AG09309 (cell line): ENCODE results near the gene BCAS1.

ENCODE experiments used
- DNase-seq: peaks from one replicate; pipeline ENCODE4 v3.0.0-alpha.2; 2010; ENCODE audit warnings: low read depth
- H3K4me3 ChIP-seq: 2 replicates; pipeline ENCODE4 v1.5.1; 2011; ENCODE audit warnings: mild to moderate bottlenecking, low read depth, low read length, moderate library complexity; ENCODE audit not compliant: control insufficient read depth
- TF ChIP-seq, protein P1 (sequence below): IDR thresholded peaks from 2 replicates; pipeline ENCODE4 v1.5.1; 2011; ENCODE audit warnings: mild to moderate bottlenecking, low read depth, low read length, inconsistent platforms; ENCODE audit not compliant: insufficient read depth, control insufficient read depth; ENCODE audit errors: missing control alignments

The BCAS1 gene

DNA sequence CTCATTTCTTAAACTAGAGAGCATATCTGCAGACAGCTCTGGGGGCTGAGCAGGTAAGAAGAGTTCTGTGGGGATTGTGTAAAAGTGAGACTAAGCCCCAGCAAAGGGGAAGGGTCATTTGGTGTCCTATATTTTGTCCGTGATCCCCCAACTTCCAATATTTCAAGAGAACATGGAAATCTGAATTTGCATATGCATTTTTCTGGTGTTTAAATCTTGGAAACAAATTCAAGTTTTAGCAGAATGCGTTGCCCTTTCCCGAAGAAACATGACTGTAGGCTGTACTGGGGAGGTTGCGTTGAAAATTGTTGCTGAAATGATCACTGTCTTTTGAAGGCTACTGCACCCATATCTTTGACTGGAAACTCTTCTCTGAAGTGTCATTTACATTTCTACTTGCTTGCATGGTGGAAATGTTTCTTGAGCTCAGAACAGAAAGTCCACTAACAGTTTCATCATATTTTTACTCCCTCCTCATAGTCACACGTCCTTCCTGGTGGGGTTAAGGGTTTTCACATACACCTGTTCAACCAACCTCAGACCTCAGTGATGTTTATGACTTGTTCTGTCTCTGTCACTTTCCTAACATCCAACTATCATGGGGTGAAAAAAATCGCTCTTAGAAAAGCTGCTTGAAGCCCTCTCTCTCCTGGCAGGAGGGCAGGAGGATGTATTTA lies 140.3 kb downstream of the BCAS1 start:
- DNase-seq: no peak
- TF ChIP-seq, protein P1, sequence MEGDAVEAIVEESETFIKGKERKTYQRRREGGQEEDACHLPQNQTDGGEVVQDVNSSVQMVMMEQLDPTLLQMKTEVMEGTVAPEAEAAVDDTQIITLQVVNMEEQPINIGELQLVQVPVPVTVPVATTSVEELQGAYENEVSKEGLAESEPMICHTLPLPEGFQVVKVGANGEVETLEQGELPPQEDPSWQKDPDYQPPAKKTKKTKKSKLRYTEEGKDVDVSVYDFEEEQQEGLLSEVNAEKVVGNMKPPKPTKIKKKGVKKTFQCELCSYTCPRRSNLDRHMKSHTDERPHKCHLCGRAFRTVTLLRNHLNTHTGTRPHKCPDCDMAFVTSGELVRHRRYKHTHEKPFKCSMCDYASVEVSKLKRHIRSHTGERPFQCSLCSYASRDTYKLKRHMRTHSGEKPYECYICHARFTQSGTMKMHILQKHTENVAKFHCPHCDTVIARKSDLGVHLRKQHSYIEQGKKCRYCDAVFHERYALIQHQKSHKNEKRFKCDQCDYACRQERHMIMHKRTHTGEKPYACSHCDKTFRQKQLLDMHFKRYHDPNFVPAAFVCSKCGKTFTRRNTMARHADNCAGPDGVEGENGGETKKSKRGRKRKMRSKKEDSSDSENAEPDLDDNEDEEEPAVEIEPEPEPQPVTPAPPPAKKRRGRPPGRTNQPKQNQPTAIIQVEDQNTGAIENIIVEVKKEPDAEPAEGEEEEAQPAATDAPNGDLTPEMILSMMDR: no peak
- no peak overlapping the region for H3K4me3 ChIP-seq

DNA sequence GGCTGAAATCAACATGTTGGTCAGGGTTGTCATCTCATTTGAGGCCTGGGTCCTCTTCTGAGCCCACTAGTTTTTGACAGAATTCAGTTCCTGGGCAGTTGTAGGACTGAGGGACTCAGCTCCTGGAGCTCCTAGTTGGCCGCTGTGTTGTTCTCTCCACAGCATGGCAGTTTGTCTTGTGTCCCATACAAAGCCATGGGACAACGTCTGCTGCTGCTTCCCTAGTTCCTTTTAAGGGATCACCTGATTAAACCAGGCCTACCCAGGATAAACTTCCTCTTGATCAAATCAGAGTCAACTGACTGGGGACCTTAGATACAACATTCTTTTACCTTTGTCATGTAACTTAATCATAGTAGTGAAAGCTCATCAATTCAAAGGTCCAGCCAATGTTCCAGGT lies 141.0 kb downstream of the BCAS1 start:
- no peak overlapping the region for H3K4me3 ChIP-seq
- TF ChIP-seq, protein P1: no peak
- DNase-seq: no peak

DNA sequence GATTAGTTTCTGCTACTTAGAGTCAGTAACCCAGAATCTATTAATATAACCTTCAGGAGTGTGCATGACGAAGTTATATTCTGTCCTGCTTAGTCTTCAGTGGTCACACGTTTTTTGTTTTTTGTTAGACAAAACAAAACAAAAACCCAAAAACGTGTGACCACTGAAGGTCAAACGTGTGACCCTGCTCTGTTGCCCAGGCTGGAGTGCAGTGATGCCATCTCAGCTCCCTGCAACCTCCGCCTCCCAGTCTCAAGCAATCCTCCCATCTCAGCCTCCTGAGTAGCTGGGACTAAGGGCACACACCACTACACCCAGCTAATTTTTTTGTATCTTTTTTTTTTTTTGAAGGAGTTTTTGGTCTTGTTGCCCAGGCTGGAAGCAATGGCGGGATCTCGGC lies 142.4 kb downstream of the BCAS1 start:
- H3K4me3 ChIP-seq: no peak overlapping the region
- no peak for DNase-seq
- TF ChIP-seq, protein P1: no peak

DNA sequence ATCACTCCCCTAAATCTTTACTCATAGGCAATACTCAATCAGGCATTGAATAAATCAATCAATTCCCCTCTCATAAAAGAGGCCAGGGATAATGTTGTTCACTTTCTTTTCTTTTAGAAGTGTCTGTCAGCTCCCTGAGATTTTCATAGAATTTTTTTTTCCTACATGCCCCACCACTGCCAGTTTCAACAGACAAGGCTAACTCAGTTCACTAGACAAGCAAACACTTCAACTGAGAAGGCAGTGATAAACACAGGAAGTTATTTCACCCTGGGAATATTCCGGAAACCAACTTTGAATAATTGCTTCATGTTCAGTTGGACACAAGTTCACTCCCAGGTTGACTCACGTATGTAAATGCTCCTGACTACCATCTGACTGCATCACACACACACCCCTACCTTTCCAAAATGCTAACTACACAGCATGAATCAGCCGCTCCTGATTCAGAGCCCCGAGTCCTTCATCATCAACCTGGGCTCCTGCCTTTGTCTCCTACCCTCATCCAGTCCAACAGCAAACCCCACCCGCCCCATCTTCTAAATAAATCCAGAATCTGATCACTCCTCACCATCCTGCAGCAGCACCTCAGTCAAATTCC lies 143.9 kb downstream of the BCAS1 start:
- peak; percentile 91 for DNase-seq
- TF ChIP-seq, protein P1: no peak
- no peak overlapping the region for H3K4me3 ChIP-seq

DNA sequence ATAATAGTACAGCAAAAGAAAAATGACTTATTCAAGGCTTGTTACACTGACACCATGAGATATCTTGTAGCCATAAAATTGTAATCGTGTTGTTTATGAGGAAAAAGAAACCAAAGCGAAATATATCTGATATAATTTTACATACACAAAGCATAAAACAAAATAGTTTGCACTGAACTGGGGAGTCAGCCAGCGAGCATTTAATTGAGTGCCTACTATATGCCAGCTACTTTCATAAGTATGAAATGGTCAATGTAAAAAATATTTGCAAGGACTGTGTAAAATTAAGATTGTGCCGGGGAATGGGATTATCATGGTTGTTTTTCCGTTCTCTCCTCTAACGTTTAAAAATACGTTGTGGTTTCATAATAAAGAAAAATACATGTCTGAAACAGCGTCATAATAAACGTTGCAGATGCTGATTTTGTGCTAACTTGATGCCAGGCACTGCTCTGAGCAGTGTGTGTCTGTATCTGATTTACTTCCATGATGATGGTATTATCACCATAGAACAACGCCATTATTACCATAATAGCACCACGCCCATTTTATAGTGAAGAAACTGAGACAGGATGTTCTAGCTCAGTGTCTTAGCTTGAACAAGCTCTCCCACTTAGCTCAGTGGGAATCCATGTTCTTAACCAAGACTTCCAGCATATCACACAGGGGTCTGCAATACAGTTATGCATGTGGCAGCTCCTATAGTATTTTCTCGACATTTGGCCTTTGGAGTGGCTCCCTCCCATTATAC lies 144.6 kb downstream of the BCAS1 start:
- TF ChIP-seq, protein P1: no peak
- no peak overlapping the region for H3K4me3 ChIP-seq
- no peak for DNase-seq

DNA sequence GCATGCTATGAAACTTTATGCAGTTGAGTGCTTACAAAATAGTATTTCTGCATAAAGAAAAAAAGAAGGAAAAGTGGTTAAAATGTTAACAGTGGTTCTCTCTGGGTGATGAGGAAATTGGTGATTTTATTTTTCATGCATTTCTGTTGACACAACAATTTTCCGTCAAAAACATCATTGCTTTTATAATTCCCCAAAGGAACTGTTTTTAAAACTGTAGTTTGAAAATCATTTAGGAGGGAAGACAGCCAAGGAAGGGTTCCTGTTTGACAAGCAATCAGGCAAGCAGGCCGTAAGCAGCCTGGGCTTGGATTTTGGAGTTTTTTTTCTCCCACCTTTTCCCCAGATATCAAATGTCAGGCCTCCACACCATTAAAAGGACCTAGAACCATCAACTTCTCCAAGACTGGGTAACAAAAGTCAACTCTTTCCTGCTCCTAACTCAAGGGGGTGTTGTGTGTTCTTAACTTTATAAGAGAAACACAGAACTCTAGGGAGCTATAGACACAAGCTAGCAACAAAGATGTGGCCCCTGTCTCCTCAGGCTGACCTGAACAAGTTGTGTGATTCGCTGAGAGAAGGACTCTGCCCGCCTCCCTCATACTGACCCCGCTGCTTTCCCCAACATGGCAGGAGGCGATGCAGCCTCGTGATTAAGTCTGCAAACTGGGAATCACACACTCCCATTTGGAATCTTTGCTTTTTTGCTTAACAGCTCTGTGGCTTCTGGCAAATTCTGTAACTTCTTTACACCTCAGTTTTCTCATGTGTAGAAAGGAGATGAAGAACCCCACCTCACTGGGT lies 146.6 kb downstream of the BCAS1 start:
- no peak for DNase-seq
- TF ChIP-seq, protein P1: no peak

More for the DNA sequence above, 146.6 kb downstream of the BCAS1 start:
- H3K4me3 ChIP-seq: no peak overlapping the region
